GM12878 (cell line): Measurements from ENCODE around the gene CAMKMT. TPM values are rescaled to one million over a fixed set of nuclear protein-coding genes. Genes with fewer than 3 reads are reported as not detected.

Experiments
- ATAC-seq: fragments of 200-7000 bp; cut with Tn5 transposase; 3 replicates; pipeline ENCODE4 v1.9.1; 2020; ENCODE audit warnings: mild to moderate bottlenecking, moderate library complexity
- BruUV-seq: library from RNA; stranded (reverse); fragments of 400-500 nt; replicated peaks from 2 replicates; lab custom pipeline; 2021; lab: Mats Ljungman, UMichigan
- CTCF ChIA-PET: fragments of 300-600 bp; sonication (Branson Sonifier 250); formaldehyde crosslinking; extraction: SDS; loops from one replicate; lab custom pipeline; 2021; ENCODE audit warnings: inconsistent platforms; lab: Yijun Ruan, JAX
- POLR2A ChIA-PET: fragments of 350-600 bp; formaldehyde crosslinking; extraction: SDS; loops from one replicate; lab custom pipeline; 2021; ENCODE audit warnings: inconsistent platforms; lab: Charles Lee
- RAD21 ChIA-PET: fragments of 300-600 bp; sonication (Branson Sonifier 250); formaldehyde crosslinking; loops from one replicate; lab custom pipeline; 2023; ENCODE audit warnings: antibody characterized with exemption; ENCODE audit not compliant: unreplicated experiment; lab: Charles Lee
- SMC1A ChIA-PET: fragments of 300-600 bp; sonication (Branson Sonifier 250); formaldehyde crosslinking; loops from one replicate; lab custom pipeline; 2023; ENCODE audit not compliant: unreplicated experiment, uncharacterized antibody; lab: Charles Lee
- DNase-seq: peaks from one replicate; pipeline ENCODE4 v3.0.0-alpha.2; 2011; ENCODE audit warnings: low read depth, low spot score
- FAIRE-seq: peaks from 3 replicates; lab custom pipeline; 2011; peaks lifted over from hg19 to GRCh38; lab: Jason Lieb, UNC
- H2AFZ ChIP-seq: 2 replicates; pipeline ENCODE4 v1.6.0; 2011; ENCODE audit warnings: low read depth, low read length, control low read depth; ENCODE audit not compliant: control insufficient read depth
- H3K27ac ChIP-seq: 2 replicates; pipeline ENCODE4 v1.5.1; 2011; ENCODE audit warnings: control low read depth; ENCODE audit not compliant: control insufficient read depth, insufficient read depth
- H3K27me3 ChIP-seq, 2 experiments: replicated peaks in 1 of 2; 2 replicates each; pipeline versions ENCODE4 v1.6.0 to v1.6.1; 2011; ENCODE audit warnings: low read length in 1 of 2; ENCODE audit not compliant: control insufficient read depth in 2 of 2, insufficient read depth in 2 of 2
- H3K36me3 ChIP-seq, 2 experiments: 2 replicates each; pipeline ENCODE4 v1.5.1; 2011; ENCODE audit warnings: low read length in 1 of 2; ENCODE audit not compliant: control insufficient read depth in 2 of 2, insufficient read depth in 2 of 2
- H3K4me1 ChIP-seq: 2 replicates; pipeline ENCODE4 v1.6.1; 2011; ENCODE audit warnings: mild to moderate bottlenecking, low read length, moderate library complexity, mixed read lengths; ENCODE audit not compliant: control insufficient read depth, insufficient read depth
- H3K4me2 ChIP-seq: 2 replicates; pipeline ENCODE4 v1.6.0; 2011; ENCODE audit warnings: control low read depth; ENCODE audit not compliant: control insufficient read depth, insufficient read depth
- H3K4me3 ChIP-seq: fragments of 200-600 bp; sonication (generic); 2 replicates; pipeline ENCODE4 v1.5.1; 2016
- H3K79me2 ChIP-seq: 2 replicates; pipeline ENCODE4 v1.6.0; 2011; ENCODE audit warnings: low read length; ENCODE audit not compliant: control insufficient read depth, insufficient read depth
- H3K9ac ChIP-seq: 2 replicates; pipeline ENCODE4 v1.8.0; 2011; ENCODE audit warnings: low read length, control low read depth, mixed read lengths; ENCODE audit not compliant: control insufficient read depth, insufficient read depth
- H3K9me3 ChIP-seq: replicated peaks from 3 replicates; pipeline ENCODE4 v1.5.1; 2011; ENCODE audit warnings: mild to moderate bottlenecking, low read length; ENCODE audit not compliant: control insufficient read depth, insufficient read depth
- H4K20me1 ChIP-seq: 2 replicates; pipeline ENCODE4 v1.6.0; 2011; ENCODE audit not compliant: control insufficient read depth, insufficient read depth
- POU2F2 ChIP-seq: IDR thresholded peaks from 3 replicates; pipeline ENCODE4 v1.6.1; 2011; ENCODE audit warnings: low read depth, mild to moderate bottlenecking, low read length, borderline replicate concordance
- SMAD1 ChIP-seq: fragments of 450-650 bp; IDR thresholded peaks from 2 replicates; pipeline ENCODE4 v1.6.1; 2018; ENCODE audit warnings: mild to moderate bottlenecking, low read depth; ENCODE audit not compliant: partially characterized antibody
- WGBS: methylation state at CpG from one replicate; pipeline ENCODE4 v1.1.6; 2016; ENCODE audit warnings: low lambda C conversion rate; ENCODE audit not compliant: insufficient replicate concordance, insufficient coverage; ENCODE audit errors: missing lambda C conversion rate; 5-methylcytosine and 5-hydroxymethylcytosine counted together
- in situ Hi-C: fragments of 300-500 bp; cut with MboI; formaldehyde crosslinking; loops from 9 replicates; pipeline ENCODE4 v1.14.3; 2018; ENCODE audit warnings: mixed read lengths
- intact Hi-C: fragments of 100-400 bp; cut with micrococcal nuclease; formaldehyde crosslinking; loops from one replicate; pipeline ENCODE4 v1.14.2; 2022; ENCODE audit not compliant: unreplicated experiment
- polyA plus RNA-seq, 11 experiments: library from polyadenylated mRNA; depleted of rRNA in 4 of 11; unstranded in 6 of 11; stranded (reverse) in 5 of 11; fragments of >200 nt; fragmentation: Nextera tagmentation in 4 of 11; fragmentation: Illumina TruSeq in 1 of 11; extraction: Ambion mirVana in 4 of 11; extraction: Trizol in 1 of 11; gene quantifications; 1 replicate in 1 of 11; 2 replicates in 10 of 11; pipeline versions ENCODE4 v1.2.1 to v1.2.3, GENCODE V29; 2011 to 2016; ENCODE audit warnings: inconsistent platforms in 2 of 11, missing spikeins in 2 of 11, low read depth in 1 of 11
- total RNA-seq, 4 experiments: library from RNA; depleted of rRNA in 3 of 4; stranded (reverse); fragments of >200 nt in 3 of 4; fragmentation: Illumina TruSeq in 1 of 4; extraction: Trizol in 1 of 4; gene quantifications; 2 replicates each; pipeline versions ENCODE4 v1.2.1 to v1.2.3, GENCODE V29; 2013 to 2021
- TF ChIP-seq, protein P1 (sequence below): fragments of 450-650 bp; IDR thresholded peaks from 2 replicates; pipeline ENCODE4 v1.6.1; 2017; ENCODE audit warnings: mild to moderate bottlenecking
- TF ChIP-seq, protein P2 (sequence below): fragments of 450-650 bp; IDR thresholded peaks from 2 replicates; pipeline ENCODE4 v1.6.1; 2017; ENCODE audit warnings: mild to moderate bottlenecking, moderate library complexity

Gene CAMKMT
- total and polyA plus RNA-seq, 10 of the 15 experiments (the other 5 are each of a cell fraction or from before 2014, with no cell fraction given) = 2.7 to 16.0 (median 11.8) TPM

DNA sequence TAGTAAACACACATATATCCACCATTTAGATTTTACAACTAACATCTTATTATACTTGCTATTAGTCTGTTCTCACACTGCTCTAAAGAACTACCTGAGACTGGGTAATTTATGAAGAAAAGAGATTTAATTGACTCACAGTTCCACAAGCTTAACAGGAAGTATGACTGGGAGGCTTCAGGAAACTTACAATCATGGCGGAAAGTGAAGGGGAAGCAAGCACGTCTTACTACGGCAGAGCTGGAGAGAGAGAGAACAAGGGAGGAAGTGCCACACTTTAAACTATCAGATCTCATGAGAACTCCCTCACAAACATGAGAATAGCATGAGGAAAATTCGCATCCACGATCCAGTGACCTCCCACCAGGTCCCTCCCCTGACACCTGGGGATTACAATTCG is 240.7 kb downstream of the CAMKMT start:
- TF ChIP-seq SMAD1 = no peak
- TF ChIP-seq, protein P1, sequence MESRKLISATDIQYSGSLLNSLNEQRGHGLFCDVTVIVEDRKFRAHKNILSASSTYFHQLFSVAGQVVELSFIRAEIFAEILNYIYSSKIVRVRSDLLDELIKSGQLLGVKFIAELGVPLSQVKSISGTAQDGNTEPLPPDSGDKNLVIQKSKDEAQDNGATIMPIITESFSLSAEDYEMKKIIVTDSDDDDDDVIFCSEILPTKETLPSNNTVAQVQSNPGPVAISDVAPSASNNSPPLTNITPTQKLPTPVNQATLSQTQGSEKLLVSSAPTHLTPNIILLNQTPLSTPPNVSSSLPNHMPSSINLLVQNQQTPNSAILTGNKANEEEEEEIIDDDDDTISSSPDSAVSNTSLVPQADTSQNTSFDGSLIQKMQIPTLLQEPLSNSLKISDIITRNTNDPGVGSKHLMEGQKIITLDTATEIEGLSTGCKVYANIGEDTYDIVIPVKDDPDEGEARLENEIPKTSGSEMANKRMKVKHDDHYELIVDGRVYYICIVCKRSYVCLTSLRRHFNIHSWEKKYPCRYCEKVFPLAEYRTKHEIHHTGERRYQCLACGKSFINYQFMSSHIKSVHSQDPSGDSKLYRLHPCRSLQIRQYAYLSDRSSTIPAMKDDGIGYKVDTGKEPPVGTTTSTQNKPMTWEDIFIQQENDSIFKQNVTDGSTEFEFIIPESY = 0 out of 2 replicates have a peak, but pooled peaks have one; percentile 29
- no peak for TF ChIP-seq POU2F2
- TF ChIP-seq, protein P2, sequence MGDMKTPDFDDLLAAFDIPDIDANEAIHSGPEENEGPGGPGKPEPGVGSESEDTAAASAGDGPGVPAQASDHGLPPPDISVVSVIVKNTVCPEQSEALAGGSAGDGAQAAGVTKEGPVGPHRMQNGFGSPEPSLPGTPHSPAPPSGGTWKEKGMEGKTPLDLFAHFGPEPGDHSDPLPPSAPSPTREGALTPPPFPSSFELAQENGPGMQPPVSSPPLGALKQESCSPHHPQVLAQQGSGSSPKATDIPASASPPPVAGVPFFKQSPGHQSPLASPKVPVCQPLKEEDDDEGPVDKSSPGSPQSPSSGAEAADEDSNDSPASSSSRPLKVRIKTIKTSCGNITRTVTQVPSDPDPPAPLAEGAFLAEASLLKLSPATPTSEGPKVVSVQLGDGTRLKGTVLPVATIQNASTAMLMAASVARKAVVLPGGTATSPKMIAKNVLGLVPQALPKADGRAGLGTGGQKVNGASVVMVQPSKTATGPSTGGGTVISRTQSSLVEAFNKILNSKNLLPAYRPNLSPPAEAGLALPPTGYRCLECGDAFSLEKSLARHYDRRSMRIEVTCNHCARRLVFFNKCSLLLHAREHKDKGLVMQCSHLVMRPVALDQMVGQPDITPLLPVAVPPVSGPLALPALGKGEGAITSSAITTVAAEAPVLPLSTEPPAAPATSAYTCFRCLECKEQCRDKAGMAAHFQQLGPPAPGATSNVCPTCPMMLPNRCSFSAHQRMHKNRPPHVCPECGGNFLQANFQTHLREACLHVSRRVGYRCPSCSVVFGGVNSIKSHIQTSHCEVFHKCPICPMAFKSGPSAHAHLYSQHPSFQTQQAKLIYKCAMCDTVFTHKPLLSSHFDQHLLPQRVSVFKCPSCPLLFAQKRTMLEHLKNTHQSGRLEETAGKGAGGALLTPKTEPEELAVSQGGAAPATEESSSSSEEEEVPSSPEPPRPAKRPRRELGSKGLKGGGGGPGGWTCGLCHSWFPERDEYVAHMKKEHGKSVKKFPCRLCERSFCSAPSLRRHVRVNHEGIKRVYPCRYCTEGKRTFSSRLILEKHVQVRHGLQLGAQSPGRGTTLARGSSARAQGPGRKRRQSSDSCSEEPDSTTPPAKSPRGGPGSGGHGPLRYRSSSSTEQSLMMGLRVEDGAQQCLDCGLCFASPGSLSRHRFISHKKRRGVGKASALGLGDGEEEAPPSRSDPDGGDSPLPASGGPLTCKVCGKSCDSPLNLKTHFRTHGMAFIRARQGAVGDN = no peak
- TF ChIP-seq, all 136 proteins: peak for 1
- peaks cover 3% of the 10 kb centered on the region; the same call in 1 of the 2 replicates for H3K4me1 ChIP-seq
- H3K9ac ChIP-seq = no peak overlapping the region
- ChIA-PET RAD21 (interaction anchor here (1.4 kb wide), 1 partner anchor 14 kb away, joined by 5 read pairs; no protein-coding TSS in a partner anchor), SMC1A (interaction anchor here (1.4 to 12.1 kb wide), 3 partner anchors 16 to 43 kb away, joined by 5 to 138 read pairs (median 13); no protein-coding TSS in a partner anchor), CTCF (interaction anchor here (1.0 to 1.5 kb wide), 2 partner anchors 14 to 65 kb away, joined by 3 to 5 read pairs; no protein-coding TSS in a partner anchor), POLR2A (no interaction called here)
- H3K4me2 ChIP-seq = no peak overlapping the region
- WGBS = 96% methylated on average over 6 of the region's 6 CpGs
- BruUV-seq = no TSS peak
- DNase-seq (no peak), ATAC-seq (no peak), FAIRE-seq (no peak)
- H3K27me3 ChIP-seq = no peaks in the 10 kb centered on the region
- H3K79me2 ChIP-seq = no peaks in the 10 kb centered on the region
- H3K4me3 ChIP-seq = no peak overlapping the region
- no peaks in the 10 kb centered on the region for H3K9me3 ChIP-seq
- intact Hi-C loops = no loop called here
- H4K20me1 ChIP-seq = no peaks in the 10 kb centered on the region
- no peak overlapping the region for H2AFZ ChIP-seq
- H3K27ac ChIP-seq = no peak overlapping the region
- H3K36me3 ChIP-seq = no peaks in the 10 kb centered on the region
- in situ Hi-C loops = no loop called here
